Astrocyte (in vitro differentiated cells and primary cell): ENCODE measurements around the gene GGTA1. TPM values are rescaled to one million over a fixed set of nuclear protein-coding genes. Genes with fewer than 3 reads are reported as not detected.

Source experiments
- DNase-seq: peaks from one replicate; pipeline ENCODE4 v3.0.0-alpha.2; 2010; ENCODE audit warnings: low read depth
- FAIRE-seq: peaks from 2 replicates; lab custom pipeline; 2011; peaks lifted over from hg19 to GRCh38; lab: Jason Lieb, UNC
- H2AFZ ChIP-seq: 2 replicates; pipeline ENCODE4 v1.6.0; 2012; ENCODE audit warnings: low read depth, low read length, inconsistent platforms
- H3K27ac ChIP-seq: 2 replicates; pipeline ENCODE4 v1.5.1; 2011; ENCODE audit warnings: low read depth, low read length, inconsistent platforms
- H3K27me3 ChIP-seq: 2 replicates; pipeline ENCODE4 v1.6.0; 2011; ENCODE audit warnings: low read length, inconsistent platforms; ENCODE audit not compliant: insufficient read depth
- H3K36me3 ChIP-seq: 2 replicates; pipeline ENCODE4 v1.5.1; 2011; ENCODE audit warnings: low read length, inconsistent platforms; ENCODE audit not compliant: insufficient read depth
- H3K4me1 ChIP-seq: 2 replicates; pipeline ENCODE4 v1.5.1; 2011; ENCODE audit warnings: low read length, inconsistent platforms; ENCODE audit not compliant: insufficient read depth
- H3K4me2 ChIP-seq: 2 replicates; pipeline ENCODE4 v1.6.0; 2012; ENCODE audit warnings: low read length, inconsistent platforms
- H3K4me3 ChIP-seq: 2 replicates; pipeline ENCODE4 v1.5.1; 2011; ENCODE audit warnings: low read depth, mild to moderate bottlenecking, low read length, inconsistent platforms; ENCODE audit not compliant: insufficient read depth
- H3K79me2 ChIP-seq: 2 replicates; pipeline ENCODE4 v1.6.0; 2012; ENCODE audit warnings: mild to moderate bottlenecking, low read length, inconsistent platforms; ENCODE audit not compliant: insufficient read depth
- H3K9ac ChIP-seq: 2 replicates; pipeline ENCODE4 v1.6.0; 2012; ENCODE audit warnings: mild to moderate bottlenecking, low read length, inconsistent platforms
- H3K9me3 ChIP-seq: 2 replicates; pipeline ENCODE4 v1.5.1; 2012; ENCODE audit warnings: low read depth, mild to moderate bottlenecking, low read length, inconsistent platforms; ENCODE audit not compliant: insufficient read depth
- H4K20me1 ChIP-seq: 2 replicates; pipeline ENCODE4 v1.6.0; 2012; ENCODE audit warnings: low read length, inconsistent platforms; ENCODE audit not compliant: insufficient read depth
- H3K27ac Mint-ChIP-seq: one replicate; pipeline ENCODE4 v1.8.0; 2021; ENCODE audit warnings: mild to moderate bottlenecking, mixed read lengths; ENCODE audit not compliant: unreplicated experiment
- H3K27me3 Mint-ChIP-seq: one replicate; pipeline ENCODE4 v1.8.0; 2021; ENCODE audit warnings: low read depth, mixed read lengths; ENCODE audit not compliant: unreplicated experiment
- H3K36me3 Mint-ChIP-seq: one replicate; pipeline ENCODE4 v1.8.0; 2021; ENCODE audit warnings: low read depth, mixed read lengths; ENCODE audit not compliant: unreplicated experiment
- H3K4me1 Mint-ChIP-seq: one replicate; pipeline ENCODE4 v1.8.0; 2021; ENCODE audit warnings: low read depth, mixed read lengths; ENCODE audit not compliant: unreplicated experiment
- H3K4me3 Mint-ChIP-seq: one replicate; pipeline ENCODE4 v1.8.0; 2021; ENCODE audit warnings: mild to moderate bottlenecking, moderate library complexity, mixed read lengths; ENCODE audit not compliant: unreplicated experiment
- H3K9me3 Mint-ChIP-seq: one replicate; pipeline ENCODE4 v1.8.0; 2021; ENCODE audit warnings: mild to moderate bottlenecking, mixed read lengths; ENCODE audit not compliant: unreplicated experiment
- EZH2 ChIP-seq: IDR thresholded peaks from 2 replicates; pipeline ENCODE4 v1.6.1; 2012; ENCODE audit warnings: mild to moderate bottlenecking, low read length, inconsistent platforms; ENCODE audit not compliant: insufficient read depth
- total RNA-seq: library from RNA; stranded (reverse); gene quantifications from 2 replicates; pipeline ENCODE4 v1.2.1, GENCODE V29; 2021
- TF ChIP-seq, protein P1 (sequence below): IDR thresholded peaks from 2 replicates; pipeline ENCODE4 v1.5.1; 2011; ENCODE audit warnings: low read depth, mild to moderate bottlenecking, inconsistent platforms, low read length, moderate library complexity; ENCODE audit not compliant: insufficient read depth

GGTA1 gene
- total RNA-seq, 1 donor from 2014 or later, result 0.18 TPM

DNA sequence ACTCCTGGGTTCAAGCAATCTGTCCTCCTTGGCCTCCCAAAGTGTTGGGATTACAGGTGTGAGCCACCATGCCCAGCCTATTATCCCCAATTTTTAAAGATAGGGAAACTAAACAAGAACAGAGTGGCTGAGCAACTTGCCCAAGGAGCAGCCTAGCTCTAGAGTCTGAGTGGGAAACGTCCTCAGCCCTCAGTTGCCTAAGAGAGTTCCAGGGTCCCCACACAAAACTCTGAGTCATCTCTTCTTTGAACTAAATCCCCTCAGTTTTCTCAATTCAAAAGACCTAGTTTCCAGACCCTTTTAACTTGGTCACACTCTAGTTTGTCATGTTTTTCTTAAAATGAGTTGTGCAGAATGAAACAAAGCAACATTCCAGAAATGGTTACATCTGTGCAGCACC lies 33.5 kb downstream of the GGTA1 start:
- DNase-seq (no peak), FAIRE-seq (no peak)
- H3K27me3 ChIP-seq, result peaks cover 36% of the 10 kb centered on the region
- no peak overlapping the region for H3K27ac Mint-ChIP-seq
- H4K20me1 ChIP-seq, result no peaks in the 10 kb centered on the region
- no peak overlapping the region for H3K9ac ChIP-seq
- no peak overlapping the region for H3K4me3 ChIP-seq
- no peaks in the 10 kb centered on the region for H3K36me3 Mint-ChIP-seq
- no peak for TF ChIP-seq EZH2
- TF ChIP-seq, protein P1, sequence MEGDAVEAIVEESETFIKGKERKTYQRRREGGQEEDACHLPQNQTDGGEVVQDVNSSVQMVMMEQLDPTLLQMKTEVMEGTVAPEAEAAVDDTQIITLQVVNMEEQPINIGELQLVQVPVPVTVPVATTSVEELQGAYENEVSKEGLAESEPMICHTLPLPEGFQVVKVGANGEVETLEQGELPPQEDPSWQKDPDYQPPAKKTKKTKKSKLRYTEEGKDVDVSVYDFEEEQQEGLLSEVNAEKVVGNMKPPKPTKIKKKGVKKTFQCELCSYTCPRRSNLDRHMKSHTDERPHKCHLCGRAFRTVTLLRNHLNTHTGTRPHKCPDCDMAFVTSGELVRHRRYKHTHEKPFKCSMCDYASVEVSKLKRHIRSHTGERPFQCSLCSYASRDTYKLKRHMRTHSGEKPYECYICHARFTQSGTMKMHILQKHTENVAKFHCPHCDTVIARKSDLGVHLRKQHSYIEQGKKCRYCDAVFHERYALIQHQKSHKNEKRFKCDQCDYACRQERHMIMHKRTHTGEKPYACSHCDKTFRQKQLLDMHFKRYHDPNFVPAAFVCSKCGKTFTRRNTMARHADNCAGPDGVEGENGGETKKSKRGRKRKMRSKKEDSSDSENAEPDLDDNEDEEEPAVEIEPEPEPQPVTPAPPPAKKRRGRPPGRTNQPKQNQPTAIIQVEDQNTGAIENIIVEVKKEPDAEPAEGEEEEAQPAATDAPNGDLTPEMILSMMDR, result no peak
- no peaks in the 10 kb centered on the region for H3K9me3 ChIP-seq
- peaks cover 1% of the 10 kb centered on the region for H3K9me3 Mint-ChIP-seq
- H3K4me2 ChIP-seq, result no peak overlapping the region
- H2AFZ ChIP-seq, result no peak overlapping the region
- H3K36me3 ChIP-seq, result no peaks in the 10 kb centered on the region
- H3K27me3 Mint-ChIP-seq, result peaks cover 47% of the 10 kb centered on the region
- no peak overlapping the region for H3K4me3 Mint-ChIP-seq
- no peak overlapping the region for H3K27ac ChIP-seq
- H3K4me1 Mint-ChIP-seq, result peaks cover 2% of the 10 kb centered on the region
- H3K79me2 ChIP-seq, result no peaks in the 10 kb centered on the region
- H3K4me1 ChIP-seq, result no peaks in the 10 kb centered on the region

DNA sequence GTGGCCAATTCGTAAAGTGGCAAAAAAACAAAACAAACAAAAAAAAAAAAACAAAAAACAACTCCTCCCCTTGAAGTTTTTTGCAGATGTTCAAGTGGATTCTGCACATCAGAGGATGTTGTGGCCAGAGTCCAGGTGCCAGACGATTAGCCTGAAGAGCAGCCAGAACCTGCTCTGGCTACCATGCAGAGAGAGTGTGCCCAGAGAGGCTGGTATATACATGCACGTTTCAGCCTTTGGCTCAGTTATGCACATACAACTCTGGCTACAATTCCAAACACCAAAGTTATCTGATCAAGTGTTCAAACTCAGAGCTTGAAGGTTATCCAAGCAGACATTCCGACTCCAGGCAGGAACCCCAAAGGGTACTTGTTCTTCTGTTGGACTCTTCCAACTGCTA lies 34.7 kb downstream of the GGTA1 start:
- Histone ChIP-seq H3K79me2 (no peaks in the 10 kb centered on the region), H3K9ac (no peak overlapping the region), H3K27ac (no peak overlapping the region), H2AFZ (no peak overlapping the region), H3K4me3 (no peak overlapping the region), H3K9me3 (no peaks in the 10 kb centered on the region), H3K4me2 (no peak overlapping the region), H3K4me1 (no peaks in the 10 kb centered on the region), H3K36me3 (no peaks in the 10 kb centered on the region), H4K20me1 (no peaks in the 10 kb centered on the region), H3K27me3 (peaks cover 31% of the 10 kb centered on the region)
- Mint-ChIP-seq H3K9me3 (peaks cover 1% of the 10 kb centered on the region), H3K36me3 (no peaks in the 10 kb centered on the region), H3K4me3 (no peak overlapping the region), H3K27ac (no peak overlapping the region), H3K4me1 (peaks cover 2% of the 10 kb centered on the region), H3K27me3 (peaks cover 49% of the 10 kb centered on the region)
- DNase-seq (no peak), FAIRE-seq (no peak)
- TF ChIP-seq, protein P1, result no peak
- TF ChIP-seq EZH2, result no peak

DNA sequence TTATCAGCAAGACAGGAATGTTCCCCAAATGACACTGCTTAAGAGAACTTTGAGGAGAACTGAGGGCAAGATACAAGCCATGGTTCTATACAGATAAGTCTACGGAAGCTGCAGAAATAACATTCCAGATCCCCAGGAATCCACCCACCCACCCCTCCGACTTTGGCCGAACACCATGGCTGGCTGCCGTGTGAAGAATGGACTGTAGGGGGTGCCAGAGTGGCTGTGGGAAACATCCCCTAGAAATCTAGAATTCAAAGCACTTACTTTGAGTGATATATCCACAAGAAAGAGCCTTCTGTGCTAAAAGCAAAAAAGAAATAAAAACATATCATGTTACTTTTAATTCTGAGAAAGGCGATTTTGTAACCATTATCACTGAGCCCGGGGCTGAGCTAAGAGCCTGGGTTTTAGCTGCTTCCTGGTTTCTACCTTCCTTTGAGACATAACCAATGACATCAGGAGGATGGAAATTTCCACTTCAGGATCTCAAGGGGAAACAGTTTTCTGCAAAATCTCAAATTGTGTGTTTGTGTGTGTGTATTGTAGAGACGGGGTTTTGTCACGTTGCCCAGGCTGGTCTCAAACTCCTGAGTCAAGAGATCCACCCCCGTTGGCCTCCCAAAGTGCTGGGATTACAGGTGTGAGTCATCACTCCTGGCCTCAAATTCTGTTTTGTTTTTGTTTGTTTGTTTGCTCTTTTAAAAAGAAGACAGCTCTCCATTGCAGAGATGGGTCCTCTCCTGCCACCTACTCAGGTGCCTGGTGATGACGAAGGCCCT lies 36.4 kb downstream of the GGTA1 start:
- Histone ChIP-seq H3K27me3 (peaks cover 31% of the 10 kb centered on the region), H3K27ac (no peak overlapping the region), H3K79me2 (no peaks in the 10 kb centered on the region), H2AFZ (no peak overlapping the region), H3K4me2 (no peak overlapping the region), H3K9me3 (no peaks in the 10 kb centered on the region), H3K4me1 (no peaks in the 10 kb centered on the region), H4K20me1 (no peaks in the 10 kb centered on the region), H3K36me3 (no peaks in the 10 kb centered on the region), H3K4me3 (no peak overlapping the region), H3K9ac (no peak overlapping the region)
- DNase-seq (peak; percentile 4), FAIRE-seq (no peak)
- Mint-ChIP-seq H3K27ac (no peak overlapping the region), H3K27me3 (peaks cover 47% of the 10 kb centered on the region), H3K4me1 (peaks cover 2% of the 10 kb centered on the region), H3K9me3 (peaks cover 2% of the 10 kb centered on the region), H3K36me3 (no peaks in the 10 kb centered on the region), H3K4me3 (no peak overlapping the region)
- TF ChIP-seq, protein P1, result peak; percentile 52
- TF ChIP-seq EZH2, result no peak
